IPS-11a (cell line): ENCODE results near the gene MARVELD2.
"Not testable (repeated sequence)": the region's sequence is repeated elsewhere in the genome, so short reads cannot be mapped to it uniquely, and the experiment has no call there.

Experiments used
- H3K4me3 ChIP-seq: one replicate; pipeline ENCODE4 v1.5.1; 2013; ENCODE audit warnings: low read depth, low read length, control low read depth

Gene MARVELD2

GRCh38 chr5:69449511-69449910 lies 34.6 kb downstream of the MARVELD2 start:
- H3K4me3 ChIP-seq, result no peak overlapping the region

DNA sequence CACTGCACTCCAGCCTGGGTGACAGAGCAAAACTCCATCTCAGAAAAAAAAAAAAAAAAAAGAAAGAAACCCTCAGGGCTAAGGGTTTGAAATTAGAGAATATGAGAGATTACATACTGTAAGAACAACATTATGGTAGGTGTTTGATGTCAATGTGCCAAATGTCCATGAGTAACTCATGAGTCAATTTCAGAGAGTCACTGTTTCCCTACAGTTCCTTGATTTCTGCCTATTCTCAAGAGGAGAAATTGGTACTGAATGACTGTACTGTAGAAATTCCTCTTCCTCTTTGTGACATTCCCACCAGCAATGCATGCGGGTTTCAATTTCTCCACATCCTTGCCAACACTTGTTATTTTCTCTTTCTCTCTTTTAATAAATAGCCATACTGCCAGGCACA lies 35.2 kb downstream of the MARVELD2 start:
- no peak overlapping the region for H3K4me3 ChIP-seq

GRCh38 chr5:69450527-69450926 lies 35.6 kb downstream of the MARVELD2 start:
- not testable (repeated sequence) for H3K4me3 ChIP-seq

- no peak overlapping the region for H3K4me3 ChIP-seq
Observed at GRCh38 chr5:69451941-69452647, 37.2 kb downstream of the MARVELD2 start.

DNA sequence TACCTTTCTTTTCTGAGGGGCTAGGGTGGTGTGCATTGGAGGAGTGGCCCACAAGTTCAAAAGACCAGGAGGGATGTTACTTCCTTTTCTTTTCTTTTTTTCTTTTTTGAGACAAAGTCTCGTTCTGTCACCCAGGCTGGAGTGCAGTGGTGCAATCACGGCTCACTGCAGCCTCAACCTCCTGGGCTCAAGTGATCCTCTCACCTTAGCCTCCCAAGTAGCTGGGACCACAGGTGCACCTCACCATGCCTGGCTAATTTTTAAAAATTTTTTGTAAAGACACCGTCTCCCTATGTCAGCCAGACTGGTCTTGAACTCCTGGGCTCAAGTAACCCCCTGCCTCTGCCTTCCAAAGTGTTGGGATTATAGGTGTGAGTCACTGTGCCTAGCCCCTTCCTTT lies 38.6 kb downstream of the MARVELD2 start:
- H3K4me3 ChIP-seq, result not testable (repeated sequence)

- H3K4me3 ChIP-seq, result no peak overlapping the region
Observed at GRCh38 chr5:69454460-69455249, 39.7 kb downstream of the MARVELD2 start.

- not testable (repeated sequence) for H3K4me3 ChIP-seq
Observed at GRCh38 chr5:69455428-69455988, 40.6 kb downstream of the MARVELD2 start.

- no peak overlapping the region for H3K4me3 ChIP-seq
Observed at GRCh38 chr5:69462170-69462569, 47.3 kb downstream of the MARVELD2 start.

- not testable (repeated sequence) for H3K4me3 ChIP-seq
Observed at GRCh38 chr5:69466375-69466774, 51.5 kb downstream of the MARVELD2 start.

- H3K4me3 ChIP-seq, result no peak overlapping the region
Observed at GRCh38 chr5:69467442-69468225, 52.7 kb downstream of the MARVELD2 start.

DNA sequence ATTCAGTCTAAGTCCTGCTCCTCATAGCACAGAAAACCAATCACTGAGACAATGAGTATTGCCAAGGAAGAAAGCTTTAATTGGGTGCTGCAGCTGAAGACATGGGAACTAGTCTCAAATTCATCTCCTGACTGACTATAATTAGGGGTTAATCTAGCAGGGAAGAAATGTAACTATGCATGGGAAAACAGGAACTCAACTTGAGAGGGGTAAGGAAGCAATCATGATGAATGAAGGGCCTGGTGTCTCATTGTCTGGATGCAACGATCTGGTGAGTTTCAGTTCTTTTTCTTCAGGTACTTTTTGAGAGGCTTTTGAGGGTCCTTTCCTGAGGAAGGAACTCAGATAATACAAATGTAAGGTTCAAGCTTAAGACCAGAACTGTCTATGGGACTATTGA lies 53.7 kb downstream of the MARVELD2 start:
- H3K4me3 ChIP-seq, result no peak overlapping the region

- H3K4me3 ChIP-seq, result not testable (repeated sequence)
Observed at GRCh38 chr5:69471516-69471915, 56.6 kb downstream of the MARVELD2 start.

- not testable (repeated sequence) for H3K4me3 ChIP-seq
Observed at GRCh38 chr5:69472535-69473143, 57.7 kb downstream of the MARVELD2 start.

DNA sequence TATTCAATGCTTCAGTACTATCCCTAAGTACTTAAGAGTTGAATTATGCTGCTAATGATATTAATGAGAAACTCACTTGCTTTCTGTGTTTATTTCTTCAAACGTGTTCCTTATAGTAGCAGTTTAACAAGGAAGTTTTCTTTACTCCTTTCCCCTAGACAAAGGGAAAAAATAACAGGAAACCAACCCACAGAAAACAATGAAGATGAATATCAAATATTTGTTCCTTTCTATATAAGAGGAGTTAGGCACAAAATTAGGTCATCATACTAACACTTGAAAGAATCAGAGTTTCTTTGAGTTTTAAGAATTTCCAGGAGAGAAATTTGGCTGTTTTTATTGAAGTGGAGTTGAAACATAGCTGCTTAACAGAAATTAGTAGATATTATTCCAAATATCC lies 62.3 kb downstream of the MARVELD2 start:
- no peak overlapping the region for H3K4me3 ChIP-seq

DNA sequence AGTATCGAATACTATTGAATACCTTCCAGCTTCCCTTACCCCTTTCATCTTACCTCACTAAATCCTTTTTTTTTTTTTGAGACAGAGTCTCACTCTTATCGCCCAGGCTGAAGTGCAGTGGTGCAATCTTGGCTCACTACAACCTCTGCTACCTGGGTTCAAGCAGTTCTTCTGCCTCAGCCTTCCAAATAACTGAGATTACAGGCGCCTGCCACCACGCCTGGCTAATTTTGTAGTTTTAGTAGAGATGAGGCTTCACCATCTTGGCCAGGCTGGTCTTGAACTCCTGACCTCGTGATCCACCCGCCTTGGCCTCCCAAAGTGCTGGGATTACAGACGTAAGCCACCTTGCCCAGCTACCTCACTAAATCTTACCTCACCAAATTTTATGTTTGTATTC lies 63.4 kb downstream of the MARVELD2 start:
- H3K4me3 ChIP-seq, result not testable (repeated sequence)

DNA sequence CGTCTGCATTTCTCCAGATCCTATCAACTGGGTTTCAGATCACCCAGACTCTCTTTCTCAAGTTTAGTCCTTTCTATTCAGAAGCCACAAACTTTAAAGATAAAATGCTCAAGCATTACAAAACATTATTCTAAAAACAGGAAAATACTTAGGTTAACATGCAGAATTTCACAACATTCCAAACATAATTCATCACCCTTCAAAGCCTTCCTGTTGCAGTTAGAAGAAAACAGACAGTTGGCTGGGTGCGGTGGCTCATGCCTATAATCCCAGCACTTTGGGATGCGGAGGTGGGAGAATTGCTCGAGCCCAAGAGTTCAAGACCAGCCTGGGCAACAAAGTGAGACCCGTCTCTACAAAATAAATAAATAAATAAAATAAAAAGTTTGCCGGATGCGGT lies 70.0 kb downstream of the MARVELD2 start:
- no peak overlapping the region for H3K4me3 ChIP-seq

DNA sequence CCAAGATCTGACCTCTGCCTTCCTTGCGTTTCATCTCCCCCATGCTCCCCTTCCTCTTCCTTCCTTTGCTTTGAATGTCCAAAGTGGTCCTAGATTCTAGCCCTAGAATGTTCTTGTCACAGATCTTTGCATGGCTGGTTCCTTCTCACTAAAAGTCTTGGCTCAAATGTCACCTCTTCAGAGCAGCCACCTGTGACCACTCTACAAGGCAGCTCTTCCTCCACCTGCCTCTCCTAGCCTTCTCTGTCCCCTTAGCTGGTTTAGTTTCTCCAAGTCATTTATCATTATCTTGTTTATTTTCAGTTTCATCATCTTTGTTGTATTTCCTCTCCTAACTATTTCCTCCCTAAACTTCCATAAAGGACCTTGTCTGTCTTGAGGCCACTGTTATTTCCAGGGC lies 70.6 kb downstream of the MARVELD2 start:
- no peak overlapping the region for H3K4me3 ChIP-seq

DNA sequence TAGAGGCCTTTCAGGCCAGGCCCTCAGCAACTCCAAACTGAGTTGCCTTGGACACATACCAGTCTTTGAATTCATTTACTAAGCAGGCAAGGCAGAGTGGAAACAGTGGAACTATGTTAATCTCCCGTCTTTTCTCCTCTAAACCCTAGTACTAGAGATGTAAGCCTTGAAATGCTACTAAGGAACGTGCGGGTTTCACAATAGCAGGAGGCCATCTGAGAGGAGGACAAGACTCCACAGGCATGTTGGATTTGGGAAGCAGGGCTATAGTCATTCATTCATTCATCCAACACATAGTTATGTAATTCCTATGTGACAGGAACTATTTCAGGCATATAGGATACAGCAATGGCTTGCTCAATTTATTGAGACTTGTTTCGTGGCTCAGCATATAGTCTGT lies 74.3 kb downstream of the MARVELD2 start:
- H3K4me3 ChIP-seq, result no peak overlapping the region

DNA sequence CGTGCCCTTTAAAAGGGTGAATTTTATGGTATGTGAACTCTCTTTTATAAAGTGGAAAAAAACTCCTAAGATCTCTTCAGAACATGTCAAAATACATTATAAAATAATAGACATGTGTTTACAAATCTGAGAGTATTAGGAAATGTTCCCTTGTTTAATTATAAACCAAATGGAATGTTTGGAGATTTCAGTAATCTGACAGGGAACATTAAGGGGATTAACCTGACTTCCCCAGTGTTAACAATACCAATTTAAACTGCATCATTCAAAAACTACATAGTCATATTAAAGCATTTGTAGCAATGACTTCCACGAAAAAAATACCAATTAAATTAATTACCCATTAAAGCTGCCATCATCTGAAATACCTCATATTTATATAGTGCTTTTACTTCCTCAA lies 76.1 kb downstream of the MARVELD2 start:
- no peak overlapping the region for H3K4me3 ChIP-seq

GRCh38 chr5:69491838-69492390 lies 77.0 kb downstream of the MARVELD2 start:
- H3K4me3 ChIP-seq, result peak overlapping the region; percentile 87
